Measurements from ENCODE around the gene NYAP2. TPM values are rescaled to one million over a fixed set of nuclear protein-coding genes. Genes with fewer than 3 reads are reported as not detected.

The NYAP2 gene
- total RNA-seq, 1 experiment from 2014 or later: not detected

DNA sequence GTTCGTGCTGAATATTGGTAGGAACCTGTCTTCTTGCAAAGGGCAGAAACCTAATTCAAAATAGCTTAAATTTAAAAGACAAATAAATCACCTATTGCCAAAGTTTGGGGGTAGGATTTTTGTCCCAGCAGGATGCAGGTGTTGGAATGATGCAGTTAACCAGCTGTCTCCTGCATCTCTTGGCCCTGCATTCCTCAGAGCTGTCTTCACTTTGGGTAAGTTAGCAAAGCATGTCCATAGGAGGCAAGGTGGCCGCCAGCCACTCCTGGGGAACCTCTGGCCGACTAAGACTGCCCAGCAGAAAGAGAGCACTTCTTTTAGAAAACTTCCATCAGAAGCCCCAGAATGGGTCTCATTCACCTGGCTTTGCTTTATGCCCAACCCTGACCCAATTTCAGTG, 20.5 kb upstream of the NYAP2 start:
- Histone ChIP-seq H3K4me1 (ENCODE audit: insufficient read depth, low read length, poor library complexity, severe bottlenecking) (no peaks in the 10 kb centered on the region), H3K27ac (ENCODE audit: low read depth, low read length, poor library complexity, severe bottlenecking) (no peak overlapping the region), H3K4me3 (ENCODE audit: low read depth, low read length, poor library complexity, severe bottlenecking) (no peak overlapping the region), H3K9me3 (ENCODE audit: low read depth, low read length, poor library complexity, severe bottlenecking) (no peaks in the 10 kb centered on the region), H3K36me3 (ENCODE audit: insufficient read depth, low read length, poor library complexity, severe bottlenecking) (no peaks in the 10 kb centered on the region), H3K27me3 (replicated peaks; ENCODE audit: insufficient read depth, low read depth, low read length, poor library complexity) (peaks cover 15% of the 10 kb centered on the region)
- no peak for DNase-seq (ENCODE audit: low spot score)
- TF ChIP-seq EZH2 (IDR thresholded peaks at IDR 0.05; ENCODE audit: borderline replicate concordance, low read depth, low read length, poor library complexity, severe bottlenecking): no peak
- TF ChIP-seq, protein P1, sequence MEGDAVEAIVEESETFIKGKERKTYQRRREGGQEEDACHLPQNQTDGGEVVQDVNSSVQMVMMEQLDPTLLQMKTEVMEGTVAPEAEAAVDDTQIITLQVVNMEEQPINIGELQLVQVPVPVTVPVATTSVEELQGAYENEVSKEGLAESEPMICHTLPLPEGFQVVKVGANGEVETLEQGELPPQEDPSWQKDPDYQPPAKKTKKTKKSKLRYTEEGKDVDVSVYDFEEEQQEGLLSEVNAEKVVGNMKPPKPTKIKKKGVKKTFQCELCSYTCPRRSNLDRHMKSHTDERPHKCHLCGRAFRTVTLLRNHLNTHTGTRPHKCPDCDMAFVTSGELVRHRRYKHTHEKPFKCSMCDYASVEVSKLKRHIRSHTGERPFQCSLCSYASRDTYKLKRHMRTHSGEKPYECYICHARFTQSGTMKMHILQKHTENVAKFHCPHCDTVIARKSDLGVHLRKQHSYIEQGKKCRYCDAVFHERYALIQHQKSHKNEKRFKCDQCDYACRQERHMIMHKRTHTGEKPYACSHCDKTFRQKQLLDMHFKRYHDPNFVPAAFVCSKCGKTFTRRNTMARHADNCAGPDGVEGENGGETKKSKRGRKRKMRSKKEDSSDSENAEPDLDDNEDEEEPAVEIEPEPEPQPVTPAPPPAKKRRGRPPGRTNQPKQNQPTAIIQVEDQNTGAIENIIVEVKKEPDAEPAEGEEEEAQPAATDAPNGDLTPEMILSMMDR (conservative IDR thresholded peaks at IDR 0.05; ENCODE audit: low read depth, low read length): no peak
- POLR2A ChIA-PET (ENCODE audit: low non-redundant PET): no interaction called here
- BruUV-seq (replicated peaks): no TSS peak
- CTCF ChIA-PET: no interaction called here
- intact Hi-C loops (cut with micrococcal nuclease; ENCODE audit: unreplicated experiment): no loop called here

DNA sequence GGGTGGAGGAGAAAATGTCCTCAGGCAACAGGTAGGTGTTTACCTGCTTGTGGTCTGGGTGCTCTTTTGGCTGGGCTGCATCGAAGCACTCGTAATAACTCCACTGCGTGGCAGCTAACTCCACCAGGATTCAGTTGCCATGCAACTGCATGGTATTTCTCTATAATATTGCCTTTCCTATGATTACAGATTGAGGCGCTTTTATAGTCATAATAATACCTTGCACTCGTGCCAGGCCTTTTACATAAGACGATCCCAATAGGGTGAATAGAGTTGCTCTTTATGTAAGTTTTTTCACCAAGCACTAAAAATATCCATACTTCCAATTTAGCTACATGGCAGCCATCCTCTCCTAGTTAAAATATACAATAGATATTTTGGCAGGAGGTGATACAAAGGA, 19.7 kb upstream of the NYAP2 start:
- H3K27me3 ChIP-seq (replicated peaks; ENCODE audit: insufficient read depth, low read depth, low read length, poor library complexity): peaks cover 15% of the 10 kb centered on the region
- POLR2A ChIA-PET (ENCODE audit: low non-redundant PET): no interaction called here
- H3K9me3 ChIP-seq (ENCODE audit: low read depth, low read length, poor library complexity, severe bottlenecking): no peaks in the 10 kb centered on the region
- CTCF ChIA-PET: no interaction called here
- BruUV-seq (replicated peaks): no TSS peak
- intact Hi-C loops (cut with micrococcal nuclease; ENCODE audit: unreplicated experiment): no loop called here
- no peaks in the 10 kb centered on the region for H3K4me1 ChIP-seq (ENCODE audit: insufficient read depth, low read length, poor library complexity, severe bottlenecking)
- H3K36me3 ChIP-seq (ENCODE audit: insufficient read depth, low read length, poor library complexity, severe bottlenecking): no peaks in the 10 kb centered on the region
- DNase-seq (ENCODE audit: low spot score): no peak
- no peak overlapping the region for H3K27ac ChIP-seq (ENCODE audit: low read depth, low read length, poor library complexity, severe bottlenecking)
- TF ChIP-seq, protein P1 (conservative IDR thresholded peaks at IDR 0.05; ENCODE audit: low read depth, low read length): no peak
- TF ChIP-seq EZH2 (IDR thresholded peaks at IDR 0.05; ENCODE audit: borderline replicate concordance, low read depth, low read length, poor library complexity, severe bottlenecking): no peak
- H3K4me3 ChIP-seq (ENCODE audit: low read depth, low read length, poor library complexity, severe bottlenecking): no peak overlapping the region

DNA sequence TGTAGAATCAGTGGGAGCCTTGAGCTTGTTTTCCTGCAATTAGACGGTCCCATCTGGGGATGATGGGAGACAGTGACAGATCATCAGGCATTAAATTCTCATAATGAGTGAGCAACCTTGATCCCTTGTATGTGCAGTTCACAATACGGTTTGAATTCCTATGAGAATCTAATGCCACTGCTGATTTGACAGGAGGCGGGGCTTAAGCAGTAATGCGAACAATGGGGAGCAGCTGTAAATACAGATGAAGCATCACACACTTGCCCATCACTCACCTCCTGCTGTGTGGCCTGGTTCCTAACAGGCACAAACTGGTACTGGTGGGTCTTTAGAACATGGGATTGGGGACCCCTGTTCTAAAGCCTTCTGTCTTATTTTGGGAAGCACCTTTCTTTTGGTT, 17.9 kb upstream of the NYAP2 start:
- intact Hi-C loops (cut with micrococcal nuclease; ENCODE audit: unreplicated experiment): no loop called here
- Histone ChIP-seq H3K9me3 (ENCODE audit: low read depth, low read length, poor library complexity, severe bottlenecking) (no peaks in the 10 kb centered on the region), H3K4me1 (ENCODE audit: insufficient read depth, low read length, poor library complexity, severe bottlenecking) (no peaks in the 10 kb centered on the region), H3K27ac (ENCODE audit: low read depth, low read length, poor library complexity, severe bottlenecking) (no peak overlapping the region), H3K27me3 (replicated peaks; ENCODE audit: insufficient read depth, low read depth, low read length, poor library complexity) (peaks cover 8% of the 10 kb centered on the region), H3K4me3 (ENCODE audit: low read depth, low read length, poor library complexity, severe bottlenecking) (no peak overlapping the region), H3K36me3 (ENCODE audit: insufficient read depth, low read length, poor library complexity, severe bottlenecking) (no peaks in the 10 kb centered on the region)
- DNase-seq (ENCODE audit: low spot score): no peak
- CTCF ChIA-PET: no interaction called here
- no TSS peak for BruUV-seq (replicated peaks)
- TF ChIP-seq, protein P1 (conservative IDR thresholded peaks at IDR 0.05; ENCODE audit: low read depth, low read length): no peak
- no peak for TF ChIP-seq EZH2 (IDR thresholded peaks at IDR 0.05; ENCODE audit: borderline replicate concordance, low read depth, low read length, poor library complexity, severe bottlenecking)
- POLR2A ChIA-PET (ENCODE audit: low non-redundant PET): no interaction called here

All from A673 (cell line).